Hematopoietic multipotent progenitor cell treated with erythropoietin and hydrocortisone succinate and interleukin-3 and kit ligand, for 17 days (in vitro differentiated cells): ENCODE measurements around the gene GLO1.

Experiments used
- DNase-seq: peaks from one replicate; pipeline ENCODE4 v3.0.0-alpha.2; 2015; ENCODE audit warnings: low spot score

Gene GLO1

DNA sequence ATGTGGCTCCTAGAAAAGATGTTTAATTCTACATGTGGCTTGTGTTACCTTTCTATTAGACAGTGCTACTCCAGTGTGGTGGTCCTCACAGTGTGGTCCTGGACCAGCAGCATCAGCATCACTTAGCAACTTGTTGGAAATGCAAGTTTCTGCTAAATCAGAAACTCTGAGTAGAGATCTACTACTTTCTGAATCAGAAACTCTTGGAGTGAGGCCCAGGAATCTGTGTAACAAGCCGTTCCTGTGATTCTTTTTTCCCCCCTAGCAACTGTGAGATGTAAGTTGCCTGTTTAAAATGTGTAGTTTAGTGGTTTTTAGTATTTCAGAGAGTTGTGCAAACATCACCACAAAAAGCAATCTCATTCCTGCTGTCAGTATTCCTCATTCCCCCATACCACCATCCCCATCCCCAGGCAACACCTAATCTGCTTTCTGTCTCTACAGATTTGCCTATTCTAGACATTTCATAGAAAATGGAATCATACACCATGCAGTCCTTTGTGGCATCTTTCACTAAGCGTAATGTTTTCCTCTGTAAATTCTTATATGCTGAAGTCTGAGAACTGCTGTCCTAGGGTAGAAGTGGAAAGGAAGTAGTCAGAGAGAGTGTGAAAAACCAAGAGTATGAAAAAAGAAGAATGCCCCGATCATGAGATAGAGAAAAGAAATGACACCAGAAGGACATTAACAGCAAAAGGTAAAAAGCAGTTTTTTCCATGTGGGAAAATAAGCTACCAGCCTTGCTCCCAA, 44.4 kb downstream of the GLO1 start:
- DNase-seq, result no peak

DNA sequence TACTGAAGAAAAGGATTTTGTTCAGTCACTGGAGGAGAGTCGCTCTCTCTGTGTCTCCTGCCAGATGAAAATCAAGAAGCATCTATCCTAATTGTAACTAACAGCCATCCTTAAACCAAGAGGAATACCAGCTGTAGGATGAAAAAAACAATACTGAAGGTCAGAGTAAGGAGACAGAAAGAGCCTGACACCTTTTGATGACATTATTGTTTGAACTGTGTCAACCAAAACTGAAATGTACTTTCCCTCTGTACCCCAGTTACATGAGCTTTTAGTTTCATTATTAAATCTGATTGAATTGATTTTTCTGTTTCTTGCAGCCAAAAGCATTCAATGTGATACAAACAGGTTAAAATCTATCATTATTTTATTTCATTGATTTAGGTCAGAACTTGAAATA, 46.0 kb downstream of the GLO1 start:
- DNase-seq, result no peak

DNA sequence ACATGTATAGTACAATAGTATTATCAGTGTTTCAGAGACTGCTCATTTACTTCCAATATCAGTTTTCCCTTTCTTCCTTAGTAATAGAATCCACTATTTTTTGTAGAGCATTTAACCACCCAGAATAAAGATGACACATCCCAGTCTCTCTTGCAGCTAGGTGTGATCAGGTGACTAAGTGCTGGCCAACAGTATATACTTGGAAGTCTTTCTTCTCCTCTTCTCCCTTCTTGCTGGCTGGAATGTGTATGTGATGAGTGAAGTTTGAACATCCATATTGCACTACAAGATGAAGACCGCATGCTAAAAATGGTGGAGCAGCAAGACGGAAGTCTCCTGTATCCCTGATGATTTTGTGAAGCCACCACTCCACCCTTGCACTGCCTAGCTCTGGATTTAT, 48.7 kb downstream of the GLO1 start:
- DNase-seq, result no peak

- DNase-seq, result no peak
Observed at GRCh38 chr6:38651121-38651784, 51.7 kb downstream of the GLO1 start.

DNA sequence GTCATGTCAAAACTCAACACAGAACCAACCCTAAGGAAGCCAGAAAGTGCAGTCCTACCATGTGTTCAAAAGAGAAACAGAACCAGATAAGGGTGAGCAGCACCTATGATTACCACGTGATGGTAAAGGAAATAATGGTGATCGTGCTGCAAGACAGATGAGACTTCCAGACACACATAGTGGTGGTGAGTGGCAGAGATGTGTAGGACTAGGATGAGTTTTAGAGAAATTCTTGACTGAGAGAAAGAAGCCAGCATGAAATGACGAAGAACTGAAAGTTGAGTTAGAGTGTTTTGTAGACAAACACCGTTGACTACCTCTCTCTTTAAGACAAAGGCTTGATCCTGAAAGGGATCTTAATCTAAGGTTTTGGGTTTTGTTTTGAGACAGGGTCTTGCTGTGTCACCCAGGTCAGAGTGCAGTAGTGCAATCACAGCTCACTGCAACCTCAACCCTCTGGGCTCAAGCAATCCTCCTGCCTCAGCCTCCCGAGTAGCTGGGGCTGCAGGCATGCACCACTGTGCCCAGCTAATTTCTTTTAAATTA, 52.7 kb downstream of the GLO1 start:
- DNase-seq, result no peak

GRCh38 chr6:38649744-38650143, 53.2 kb downstream of the GLO1 start:
- no peak for DNase-seq

GRCh38 chr6:38648629-38649028, 54.3 kb downstream of the GLO1 start:
- DNase-seq, result no peak

GRCh38 chr6:38646166-38646878, 56.6 kb downstream of the GLO1 start:
- no peak for DNase-seq

DNA sequence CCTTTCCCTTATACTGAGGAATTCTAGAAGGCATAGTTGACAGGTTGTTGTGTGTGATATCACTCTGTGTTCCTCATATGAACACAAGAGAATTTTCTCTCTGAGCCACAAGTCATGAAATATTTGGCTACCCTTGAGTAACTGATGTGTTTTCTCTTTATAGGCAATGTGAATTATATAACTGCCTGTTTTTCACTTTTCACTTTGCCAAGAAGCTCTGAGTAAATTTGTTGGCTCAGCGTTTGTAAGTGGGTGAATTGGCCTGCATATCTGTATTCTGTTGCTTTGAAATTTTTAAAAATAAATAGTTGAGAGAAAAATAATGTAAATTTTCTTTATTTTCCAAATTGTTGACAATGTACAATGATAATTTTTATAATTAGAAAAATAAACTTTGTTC, 58.0 kb downstream of the GLO1 start:
- DNase-seq, result no peak

DNA sequence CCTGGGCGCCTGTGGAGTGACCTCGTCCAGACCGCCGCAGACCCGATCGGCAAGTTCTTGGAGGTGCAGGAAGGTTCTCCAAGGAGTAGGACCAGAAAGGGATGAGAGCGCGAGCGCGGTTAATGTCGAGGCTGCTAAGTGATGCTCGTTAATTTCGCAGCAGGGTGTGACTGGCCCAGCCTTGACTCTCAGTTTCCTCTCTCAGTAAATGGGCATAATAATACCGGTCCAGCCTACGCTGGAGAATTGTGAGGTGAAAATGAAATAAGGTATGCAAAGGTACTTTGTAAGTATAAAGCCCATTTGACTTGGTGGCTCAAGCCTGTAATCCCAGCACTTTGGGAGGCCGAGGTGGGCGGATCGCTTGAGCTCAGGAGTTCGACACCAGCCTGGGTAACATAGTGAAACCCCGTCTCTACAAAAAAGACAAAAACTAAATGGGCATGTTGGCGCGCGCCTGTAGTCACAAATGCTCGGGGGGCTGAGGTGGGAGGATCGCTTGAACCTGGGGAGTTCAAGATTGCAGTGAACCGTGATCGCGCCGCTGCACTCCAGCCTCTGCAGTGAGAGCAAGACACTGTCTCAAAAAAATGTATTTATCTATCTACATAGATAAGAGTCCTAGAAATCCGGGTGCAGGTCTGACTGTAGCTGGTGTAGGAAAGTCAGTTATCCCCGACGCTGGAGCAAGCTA, 62.6 kb downstream of the GLO1 start:
- DNase-seq, result no peak

DNA sequence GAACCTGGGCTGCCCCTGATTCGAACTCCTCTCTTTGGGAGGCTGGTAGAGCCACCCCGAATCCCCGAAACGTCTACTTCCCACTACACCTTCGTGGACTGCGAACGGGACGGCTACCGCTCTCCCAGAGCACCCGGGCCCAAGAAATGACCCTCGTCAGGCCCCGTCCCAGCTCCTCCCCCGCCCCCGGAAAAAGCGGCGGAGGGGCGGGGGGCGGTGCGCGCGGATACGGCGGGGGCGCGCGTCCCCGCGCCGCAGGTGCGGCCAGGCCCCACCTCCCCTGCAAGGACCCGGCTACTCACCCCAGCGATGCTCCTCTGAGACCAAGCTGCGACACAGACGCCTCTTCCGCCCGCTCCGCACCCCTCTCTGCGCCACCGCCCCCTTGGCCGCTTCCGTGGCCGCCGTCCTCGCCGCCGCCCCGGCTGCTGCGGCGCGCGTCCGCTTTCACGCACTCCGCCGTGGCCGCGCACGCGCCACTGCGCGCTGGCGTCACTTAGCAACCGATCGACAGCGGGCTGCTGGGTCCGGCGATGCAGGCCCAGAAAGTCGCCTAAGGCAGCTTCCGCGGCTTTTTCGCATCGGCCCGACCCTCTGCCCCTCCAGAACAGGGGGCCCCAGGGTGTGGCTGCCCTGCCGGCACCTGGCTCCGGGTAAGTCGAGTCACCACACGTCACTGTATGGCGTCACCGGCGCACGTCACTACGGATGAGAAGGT, 63.3 kb downstream of the GLO1 start, which contains the start of gene BTBD9:
TSS of gene BTBD9 (minus strand) at position 432 of the 718 bp plus-strand sequence.
- peak; percentile 21 for DNase-seq

DNA sequence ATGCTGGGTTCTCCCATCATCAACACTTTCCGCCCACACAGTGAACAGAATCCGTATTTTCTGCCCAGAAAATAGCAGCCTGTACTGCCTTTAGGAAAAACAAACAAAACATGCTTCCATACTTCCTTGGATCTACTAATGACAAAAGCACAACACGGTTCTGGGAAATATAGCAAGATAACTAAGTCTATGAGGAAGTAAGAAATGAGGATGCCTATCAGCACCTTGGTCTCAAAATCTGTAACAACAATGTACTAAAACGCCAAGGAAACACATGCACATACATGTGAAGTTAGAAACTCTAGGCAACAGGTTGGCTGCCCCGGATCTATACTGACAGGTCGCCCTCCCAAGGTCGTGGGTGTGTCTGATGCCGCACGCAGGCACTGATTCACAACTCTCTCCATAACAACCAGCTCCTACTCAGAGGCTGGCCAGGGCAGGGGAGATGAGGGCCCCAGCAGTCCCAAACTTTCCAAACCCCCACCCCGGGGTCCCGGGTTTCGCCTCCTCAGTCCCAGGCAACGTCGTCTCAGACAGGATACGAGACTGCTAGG, 63.9 kb downstream of the GLO1 start:
- DNase-seq, result no peak

DNA sequence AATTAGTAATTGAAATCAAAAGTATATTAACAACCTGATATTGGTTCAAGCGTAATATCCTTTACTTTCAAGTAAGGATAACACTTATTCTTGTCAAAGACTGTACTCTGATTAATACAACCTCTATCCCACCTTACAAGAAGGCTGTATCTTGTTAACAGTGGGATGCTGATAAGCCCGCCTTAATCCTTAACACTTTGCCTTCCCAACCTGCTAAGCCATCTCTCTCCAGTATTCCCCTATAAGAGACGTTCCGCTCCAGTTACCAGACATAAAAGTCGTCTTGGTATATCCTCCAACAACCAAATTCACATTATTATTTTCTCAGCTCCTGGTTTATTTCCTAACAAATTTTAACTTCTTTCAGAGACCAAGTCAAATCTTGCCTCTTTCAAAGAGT, 65.2 kb downstream of the GLO1 start:
- DNase-seq, result no peak

GRCh38 chr6:38636027-38636426, 66.9 kb downstream of the GLO1 start:
- DNase-seq, result no peak

DNA sequence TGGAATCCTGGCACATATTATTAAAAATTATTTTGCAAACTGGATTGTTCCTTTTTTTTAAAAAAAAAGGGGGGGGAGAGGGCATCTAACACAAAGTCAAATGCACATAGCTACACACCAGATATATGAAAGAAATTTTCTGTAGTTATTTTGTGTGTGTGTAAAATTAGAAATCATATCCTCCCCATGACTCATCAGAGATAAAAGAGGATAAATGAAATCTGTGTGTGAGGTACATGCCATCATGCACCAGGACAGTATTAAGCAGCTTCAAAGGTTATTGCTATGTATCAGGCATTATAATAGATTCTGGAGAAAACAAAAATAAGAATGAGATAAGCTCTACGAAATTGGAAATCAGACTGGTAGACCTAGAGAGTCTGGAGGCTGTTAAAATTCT, 68.4 kb downstream of the GLO1 start:
- DNase-seq, result no peak

DNA sequence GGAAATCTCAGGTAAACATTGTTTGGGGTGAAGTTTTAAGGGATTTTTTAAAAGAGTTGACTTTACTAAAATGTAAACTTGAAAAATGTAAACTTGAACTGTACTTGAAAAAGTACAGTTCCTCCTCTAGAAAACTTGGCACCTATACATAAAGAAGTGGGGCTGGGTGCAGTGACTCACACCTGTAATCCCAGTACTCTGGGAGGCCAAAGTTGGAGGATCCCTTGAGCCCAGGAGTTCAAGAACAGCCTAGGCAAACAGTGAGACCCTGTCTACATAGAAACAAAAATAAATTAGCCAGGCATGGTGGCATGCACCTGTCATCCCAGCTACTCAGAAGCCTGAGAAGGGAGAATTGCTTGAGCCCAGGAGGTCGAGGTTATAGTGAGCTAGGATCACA, 70.5 kb downstream of the GLO1 start:
- DNase-seq, result no peak

DNA sequence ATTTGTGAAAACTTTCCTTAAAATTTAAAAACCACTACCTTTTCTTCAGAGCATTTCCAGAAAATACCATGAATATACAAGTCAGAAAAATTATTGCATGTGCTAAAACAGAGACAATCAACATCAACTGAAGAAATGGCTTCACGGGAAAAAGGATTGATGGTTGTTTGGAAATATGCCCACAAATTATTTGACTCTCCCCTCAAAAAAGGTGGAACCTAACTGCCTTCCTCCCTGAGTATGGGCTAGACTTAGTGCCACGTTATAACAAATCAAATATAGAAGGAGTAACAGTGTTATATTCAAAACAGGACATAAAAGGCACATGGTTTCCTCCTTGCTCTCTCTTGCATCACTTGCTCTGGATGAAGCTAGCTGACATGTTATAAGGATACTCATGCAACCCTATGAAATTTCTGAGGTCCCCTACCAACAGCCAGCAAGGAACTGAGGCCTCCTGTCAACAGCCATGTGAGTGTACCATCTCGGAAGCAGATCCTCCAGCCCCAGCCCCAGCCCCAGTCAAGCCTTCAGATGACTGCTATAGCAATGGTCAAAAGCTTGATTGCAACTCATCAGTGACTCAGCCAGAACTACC, 71.7 kb downstream of the GLO1 start:
- no peak for DNase-seq
